H9 (cell line): Measurements from ENCODE around the gene TMEM186. TPM values are rescaled to one million over a fixed set of nuclear protein-coding genes. Genes with fewer than 3 reads are reported as not detected.

Source experiments
- DNase-seq: peaks from one replicate; pipeline ENCODE4 v3.0.0-alpha.2; 2017
- H2AFZ ChIP-seq: one replicate; pipeline ENCODE4 v1.6.1; 2013; ENCODE audit warnings: mild to moderate bottlenecking, low read length, control low read depth, moderate library complexity
- H2AK5ac ChIP-seq: 2 replicates; pipeline ENCODE4 v1.6.1; 2013; ENCODE audit warnings: low read length, control low read depth, mixed read lengths; ENCODE audit not compliant: insufficient read length
- H2BK120ac ChIP-seq: one replicate; pipeline ENCODE4 v1.6.1; 2013; ENCODE audit warnings: low read depth, mild to moderate bottlenecking, low read length, control low read depth, inconsistent platforms; ENCODE audit not compliant: poor library complexity, severe bottlenecking
- H2BK12ac ChIP-seq: 2 replicates; pipeline ENCODE4 v1.6.1; 2013; ENCODE audit warnings: low read length, control low read depth, mixed read lengths, low read depth; ENCODE audit not compliant: insufficient read length
- H2BK15ac ChIP-seq: 2 replicates; pipeline ENCODE4 v1.6.1; 2013; ENCODE audit warnings: low read depth, low read length, control low read depth
- H2BK20ac ChIP-seq: one replicate; pipeline ENCODE4 v1.6.1; 2013; ENCODE audit warnings: low read depth, mild to moderate bottlenecking, low read length, control low read depth, inconsistent platforms; ENCODE audit not compliant: poor library complexity, severe bottlenecking
- H2BK5ac ChIP-seq: 2 replicates; pipeline ENCODE4 v1.6.1; 2013; ENCODE audit warnings: low read length, control low read depth, mixed read lengths; ENCODE audit not compliant: insufficient read length
- H3K14ac ChIP-seq: 2 replicates; pipeline ENCODE4 v1.6.1; 2013; ENCODE audit warnings: low read length, control low read depth; ENCODE audit not compliant: insufficient read depth
- H3K18ac ChIP-seq: 2 replicates; pipeline ENCODE4 v1.6.1; 2013; ENCODE audit warnings: low read depth, mild to moderate bottlenecking, mixed read lengths, low read length, control low read depth; ENCODE audit not compliant: insufficient read length
- H3K23ac ChIP-seq: 2 replicates; pipeline ENCODE4 v1.6.1; 2013; ENCODE audit warnings: low read length, control low read depth, mixed read lengths, low read depth; ENCODE audit not compliant: insufficient read length
- H3K23me2 ChIP-seq: 2 replicates; pipeline ENCODE4 v1.6.1; 2013; ENCODE audit warnings: low read depth, mild to moderate bottlenecking, mixed read lengths, low read length, control low read depth; ENCODE audit not compliant: insufficient read length, poor library complexity, severe bottlenecking
- H3K27ac ChIP-seq: 2 replicates; pipeline ENCODE4 v1.5.1; 2013; ENCODE audit warnings: low read length, control low read depth, mixed read lengths, low read depth; ENCODE audit not compliant: insufficient read length
- H3K27me3 ChIP-seq: 2 replicates; pipeline ENCODE4 v1.6.1; 2013; ENCODE audit warnings: low read length, control low read depth, inconsistent platforms; ENCODE audit not compliant: insufficient read depth
- H3K4ac ChIP-seq: 2 replicates; pipeline ENCODE4 v1.6.1; 2013; ENCODE audit warnings: low read depth, mild to moderate bottlenecking, control low read depth, inconsistent platforms, low read length, moderate library complexity
- H3K4me1 ChIP-seq: 2 replicates; pipeline ENCODE4 v1.6.1; 2013; ENCODE audit warnings: low read length, control low read depth, inconsistent platforms; ENCODE audit not compliant: insufficient read depth
- H3K4me2 ChIP-seq: 2 replicates; pipeline ENCODE4 v1.6.1; 2013; ENCODE audit warnings: low read length, control low read depth, mixed read lengths; ENCODE audit not compliant: insufficient read length, insufficient read depth
- H3K56ac ChIP-seq: 2 replicates; pipeline ENCODE4 v1.6.1; 2013; ENCODE audit warnings: low read depth, mild to moderate bottlenecking, mixed read lengths, low read length, control low read depth; ENCODE audit not compliant: insufficient read length
- H3K79me1 ChIP-seq: 2 replicates; pipeline ENCODE4 v1.6.1; 2013; ENCODE audit warnings: low read depth, mild to moderate bottlenecking, moderate library complexity, low read length, control low read depth, inconsistent platforms; ENCODE audit not compliant: insufficient read depth, poor library complexity, severe bottlenecking
- H3K79me2 ChIP-seq: 2 replicates; pipeline ENCODE4 v1.6.1; 2013; ENCODE audit warnings: low read length, control low read depth, inconsistent platforms; ENCODE audit not compliant: insufficient read depth
- H3K9ac ChIP-seq: 2 replicates; pipeline ENCODE4 v1.6.1; 2013; ENCODE audit warnings: low read length, control low read depth, mixed read lengths; ENCODE audit not compliant: insufficient read length; ENCODE audit errors: extremely low read depth
- H3K9me3 ChIP-seq: one replicate; pipeline ENCODE4 v1.6.1; 2013; ENCODE audit warnings: low read depth, low read length, inconsistent platforms; ENCODE audit not compliant: control insufficient read depth
- H3T11ph ChIP-seq: one replicate; pipeline ENCODE4 v1.6.1; 2013; ENCODE audit warnings: mild to moderate bottlenecking, low read length, control low read depth, inconsistent platforms
- H4K20me1 ChIP-seq: one replicate; pipeline ENCODE4 v1.6.1; 2013; ENCODE audit not compliant: control insufficient read depth, insufficient read length, insufficient read depth
- H4K5ac ChIP-seq: 2 replicates; pipeline ENCODE4 v1.6.1; 2013; ENCODE audit warnings: low read depth, mild to moderate bottlenecking, mixed read lengths, low read length, control low read depth; ENCODE audit not compliant: insufficient read length
- H4K8ac ChIP-seq: replicated peaks from 2 replicates; pipeline ENCODE4 v1.6.1; 2013; ENCODE audit warnings: low read length, control low read depth, mixed read lengths, low read depth; ENCODE audit not compliant: insufficient read length
- H4K91ac ChIP-seq: 2 replicates; pipeline ENCODE4 v1.6.1; 2013; ENCODE audit warnings: low read depth, mild to moderate bottlenecking, moderate library complexity, mixed read lengths, low read length, control low read depth; ENCODE audit not compliant: insufficient read length
- H3K27ac Mint-ChIP-seq, 3 experiments: 2 replicates in 2 of 3; 3 replicates in 1 of 3; pipeline ENCODE4 v1.8.0; 2020 to 2021; ENCODE audit warnings: mixed read lengths in 3 of 3, mild to moderate bottlenecking in 1 of 3, moderate library complexity in 1 of 3
- H3K27me3 Mint-ChIP-seq: 2 replicates; pipeline ENCODE4 v1.8.0; 2021; ENCODE audit warnings: low read depth, mild to moderate bottlenecking, moderate library complexity, mixed read lengths
- H3K36me3 Mint-ChIP-seq, 3 experiments: 2 replicates in 2 of 3; 3 replicates in 1 of 3; pipeline ENCODE4 v1.8.0; 2020 to 2021; ENCODE audit warnings: low read depth in 3 of 3, mixed read lengths in 3 of 3; ENCODE audit not compliant: insufficient read depth in 1 of 3
- H3K4me1 Mint-ChIP-seq, 2 experiments: 2 replicates each; pipeline ENCODE4 v1.8.0; 2020; ENCODE audit warnings: mixed read lengths in 2 of 2
- H3K4me3 Mint-ChIP-seq, 2 experiments: 2 replicates in 1 of 2; 3 replicates in 1 of 2; pipeline ENCODE4 v1.8.0; 2020 to 2021; ENCODE audit warnings: mild to moderate bottlenecking in 2 of 2, mixed read lengths in 2 of 2, moderate library complexity in 1 of 2
- H3K9me3 Mint-ChIP-seq, 2 experiments: 2 replicates in 1 of 2; 3 replicates in 1 of 2; pipeline ENCODE4 v1.8.0; 2020; ENCODE audit warnings: mild to moderate bottlenecking in 2 of 2, mixed read lengths in 2 of 2, moderate library complexity in 1 of 2
- CTCF ChIP-seq: fragments of 200-600 bp; sonication (generic); conservative IDR thresholded peaks from 3 replicates; pipeline ENCODE4 v1.8.0; 2021; ENCODE audit warnings: antibody characterized with exemption, mild to moderate bottlenecking
- WGBS: extraction: QIAGEN DNeasy Blood & Tissue Kit; methylation state at CpG from one replicate; pipeline ENCODE4 v1.1.7; 2013; ENCODE audit warnings: missing lambda C conversion rate, low lambda C conversion rate, mixed read lengths; ENCODE audit not compliant: insufficient read length; ENCODE audit errors: extremely low coverage; 5-methylcytosine and 5-hydroxymethylcytosine counted together
- long read RNA-seq: library from polyadenylated mRNA; unstranded; transcript quantifications from one replicate; pipeline ENCODE4 v2.0.0, GENCODE V29; 2020
- total RNA-seq: library from RNA; stranded (reverse); gene quantifications from 2 replicates; pipeline ENCODE4 v1.2.1, GENCODE V29; 2021

Gene TMEM186
- 8.6 and 9.6 TPM in 2 replicates for total RNA-seq
- long read RNA-seq, transcript TMEM186-201 (2 exons, 1,448 nt), result major isoform, 21 of 43 reads
- long read RNA-seq, partial matches to known transcripts, result 0 of 43 reads
- long read RNA-seq, other reads (novel, unspliced or antisense), result 22 of 43 reads

GRCh38 chr16:8797364-8798173 lies at the start of gene TMEM186, which contains the start of gene PMM2:
TSS of gene TMEM186 (minus strand) at chr16:8797639. CDS start at chr16:8797614, 25 bp downstream.
TSS of gene PMM2 (plus strand) at chr16:8797839. CDS start at chr16:8797883, 44 bp downstream.
- Histone ChIP-seq H3K9ac (peak within 1 kb of the TSS; percentile 86), H2BK5ac (no peak within 1 kb of the TSS), H4K91ac (no peak within 1 kb of the TSS), H3K4me2 (peak within 1 kb of the TSS; percentile 98), H3K9me3 (no peaks in the 10 kb centered on the region), H3T11ph (no peak within 1 kb of the TSS), H2BK15ac (no peak within 1 kb of the TSS), H4K8ac (no peak within 1 kb of the TSS), H3K4me1 (0 out of 2 replicates have a peak, but pooled peaks cover 2% of the 10 kb centered on the region), H2BK12ac (no peak within 1 kb of the TSS), H3K18ac (peak within 1 kb of the TSS; percentile 6), H3K79me2 (peaks cover 18% of the 10 kb centered on the region), H3K23ac (no peak within 1 kb of the TSS), H3K14ac (peak within 1 kb of the TSS; percentile 20; the same call in 1 of the 2 replicates), H2BK120ac (no peak within 1 kb of the TSS), H3K56ac (no peak within 1 kb of the TSS), H2AFZ (no peak within 1 kb of the TSS), H3K27me3 (no peaks in the 10 kb centered on the region), H3K23me2 (peaks cover 4% of the 10 kb centered on the region), H2BK20ac (no peak within 1 kb of the TSS), H3K27ac (no peak within 1 kb of the TSS), H3K4ac (no peak within 1 kb of the TSS), H3K79me1 (no peaks in the 10 kb centered on the region), H4K5ac (no peak within 1 kb of the TSS), H2AK5ac (no peak within 1 kb of the TSS), H4K20me1 (no peaks in the 10 kb centered on the region)
- TF ChIP-seq CTCF, result no peak
- Mint-ChIP-seq H3K4me1 (peaks cover 16 to 19% of the 10 kb centered on the region in 2 experiments), H3K27ac (peak within 1 kb of the TSS; percentile 41 to 98 (median 96)), H3K27me3 (no peaks in the 10 kb centered on the region), H3K36me3 (peaks cover 7 to 32% (median 32%) of the 10 kb centered on the region in 3 experiments; a peak in 6 of 7 replicates), H3K9me3 (no peaks in the 10 kb centered on the region), H3K4me3 (peak within 1 kb of the TSS; percentile 93 to 95)
- DNase-seq, result peak; percentile 97
- WGBS, result no CpG with 5 or more reads among the region's 61 CpGs
